Endothelial cell of umbilical vein (primary cell): ENCODE data around the gene SIPA1. TPM values are rescaled to one million over a fixed set of nuclear protein-coding genes. Genes with fewer than 3 reads are reported as not detected.
A peak's percentile ranks its signal among the peaks of the same experiment; 100 is the strongest.
"Not testable (repeated sequence)": the region's sequence is repeated elsewhere in the genome, so short reads cannot be mapped to it uniquely, and the experiment has no call there.

ENCODE experiments used
- BruUV-seq: library from RNA; stranded (reverse); fragments of 400-500 nt; replicated peaks from 2 replicates; lab custom pipeline; 2021; lab: Mats Ljungman, UMichigan
- CTCF ChIA-PET: fragments of 300-600, 350-600 bp; sonication (Branson Sonifier 250); formaldehyde crosslinking; loops from one replicate; lab custom pipeline; 2021; ENCODE audit warnings: antibody characterized with exemption, inconsistent platforms; lab: Charles Lee
- POLR2A ChIA-PET: fragments of 300-600, 350-600 bp; sonication (Branson Sonifier 250); formaldehyde crosslinking; loops from one replicate; lab custom pipeline; 2021; ENCODE audit warnings: antibody characterized with exemption, inconsistent platforms; lab: Charles Lee
- DNase-seq: peaks from one replicate; pipeline ENCODE4 v3.0.0-alpha.2; 2011; ENCODE audit warnings: low read depth, low spot score
- FAIRE-seq: peaks from 2 replicates; lab custom pipeline; 2011; peaks lifted over from hg19 to GRCh38; lab: Jason Lieb, UNC
- H2AFZ ChIP-seq: 2 replicates; pipeline ENCODE4 v1.6.0; 2012; ENCODE audit warnings: low read depth, low read length, control low read depth, inconsistent platforms
- H3K27ac ChIP-seq: 2 replicates; pipeline ENCODE4 v1.5.1; 2011; ENCODE audit warnings: low read depth, mild to moderate bottlenecking, control low read depth, low read length, moderate library complexity; ENCODE audit not compliant: insufficient read depth
- H3K27me3 ChIP-seq, 2 experiments: 2 replicates each; pipeline versions ENCODE4 v1.6.0 to v1.6.1; 2011; ENCODE audit warnings: low read length in 2 of 2, mixed read lengths in 1 of 2; ENCODE audit not compliant: control insufficient read depth in 2 of 2, insufficient read depth in 2 of 2
- H3K36me3 ChIP-seq, 2 experiments: 2 replicates in 1 of 2; 3 replicates in 1 of 2; pipeline ENCODE4 v1.5.1; 2011; ENCODE audit warnings: low read length in 2 of 2, mild to moderate bottlenecking in 1 of 2, moderate library complexity in 1 of 2; ENCODE audit not compliant: control insufficient read depth in 2 of 2, insufficient read depth in 2 of 2; ENCODE audit errors: extremely low read depth in 1 of 2
- H3K4me1 ChIP-seq: 3 replicates; pipeline ENCODE4 v1.5.1; 2011; ENCODE audit warnings: mild to moderate bottlenecking, low read length; ENCODE audit not compliant: control insufficient read depth, insufficient read depth; ENCODE audit errors: extremely low read depth
- H3K4me2 ChIP-seq: 2 replicates; pipeline ENCODE4 v1.6.1; 2011; ENCODE audit warnings: low read length, control low read depth, mixed read lengths; ENCODE audit not compliant: insufficient read depth
- H3K4me3 ChIP-seq, 3 experiments: fragments of 200-600 bp in 1 of 3; sonication (generic), shearing (Covaris generic) in 1 of 3; replicated peaks in 1 of 3; 2 replicates each; pipeline ENCODE4 v1.5.1; 2011 to 2016; ENCODE audit warnings: control low read depth in 3 of 3, low read length in 3 of 3, mild to moderate bottlenecking in 2 of 3, inconsistent platforms in 1 of 3, low read depth in 1 of 3, moderate library complexity in 1 of 3; ENCODE audit not compliant: insufficient read depth in 1 of 3
- H3K79me2 ChIP-seq: 2 replicates; pipeline ENCODE4 v1.6.0; 2012; ENCODE audit warnings: low read length, inconsistent platforms; ENCODE audit not compliant: control insufficient read depth, insufficient read depth
- H3K9ac ChIP-seq: replicated peaks from 2 replicates; pipeline ENCODE3; 2011; ENCODE audit warnings: low read length, control low read depth; ENCODE audit not compliant: insufficient read depth; ENCODE audit errors: extremely low read depth
- H3K9me1 ChIP-seq: replicated peaks from 3 replicates; pipeline ENCODE4 v1.6.0; 2011; ENCODE audit warnings: mild to moderate bottlenecking, low read length; ENCODE audit not compliant: control insufficient read depth, insufficient read depth; ENCODE audit errors: extremely low read depth
- H3K9me3 ChIP-seq: replicated peaks from 2 replicates; pipeline ENCODE4 v1.5.1; 2012; ENCODE audit warnings: low read length, inconsistent platforms; ENCODE audit not compliant: control insufficient read depth, insufficient read depth
- H4K20me1 ChIP-seq: replicated peaks from 2 replicates; pipeline ENCODE3; 2011; ENCODE audit warnings: mild to moderate bottlenecking, low read length; ENCODE audit not compliant: control insufficient read depth, insufficient read depth; ENCODE audit errors: extremely low read depth
- EZH2 ChIP-seq: IDR thresholded peaks from 2 replicates; pipeline ENCODE4 v1.6.1; 2012; ENCODE audit warnings: borderline replicate concordance, low read depth, mild to moderate bottlenecking, moderate library complexity, low read length, inconsistent platforms; ENCODE audit not compliant: severe bottlenecking
- MYC ChIP-seq: IDR thresholded peaks from one replicate; pipeline ENCODE4 v1.6.1; 2011; ENCODE audit warnings: mild to moderate bottlenecking, low read depth, low read length
- POLR2A ChIP-seq: IDR thresholded peaks from 2 replicates; pipeline ENCODE4 v1.6.1; 2012; ENCODE audit warnings: low read depth, mild to moderate bottlenecking, control low read depth, low read length
- dilution Hi-C: fragments of 300-500 bp; cut with MboI; formaldehyde crosslinking; loops from one replicate; pipeline ENCODE4 v1.15.0; 2019; ENCODE audit warnings: low sequenced_read_pairs; ENCODE audit not compliant: extremely low pct_ligation_motif_present
- intact Hi-C: fragments of 100-400 bp; cut with micrococcal nuclease; formaldehyde crosslinking; loops from one replicate; pipeline ENCODE4 v1.10.0; 2022
- polyA plus RNA-seq, 4 experiments: library from polyadenylated mRNA; depleted of rRNA in 3 of 4; stranded (reverse) in 3 of 4; unstranded in 1 of 4; fragments of >200 nt; gene quantifications; 2 replicates each; pipeline versions ENCODE4 v1.2.1 to v1.2.3, GENCODE V29; 2011 to 2012; ENCODE audit warnings: missing spikeins in 1 of 4
- total RNA-seq: library from RNA; stranded (reverse); gene quantifications from 2 replicates; pipeline ENCODE4 v1.2.3, GENCODE V29; 2021

Gene SIPA1
- total and polyA plus RNA-seq, 2 donors (not counting 3 experiments of a cell fraction or from before 2014, with no cell fraction given) = 67.5 to 119 TPM

DNA sequence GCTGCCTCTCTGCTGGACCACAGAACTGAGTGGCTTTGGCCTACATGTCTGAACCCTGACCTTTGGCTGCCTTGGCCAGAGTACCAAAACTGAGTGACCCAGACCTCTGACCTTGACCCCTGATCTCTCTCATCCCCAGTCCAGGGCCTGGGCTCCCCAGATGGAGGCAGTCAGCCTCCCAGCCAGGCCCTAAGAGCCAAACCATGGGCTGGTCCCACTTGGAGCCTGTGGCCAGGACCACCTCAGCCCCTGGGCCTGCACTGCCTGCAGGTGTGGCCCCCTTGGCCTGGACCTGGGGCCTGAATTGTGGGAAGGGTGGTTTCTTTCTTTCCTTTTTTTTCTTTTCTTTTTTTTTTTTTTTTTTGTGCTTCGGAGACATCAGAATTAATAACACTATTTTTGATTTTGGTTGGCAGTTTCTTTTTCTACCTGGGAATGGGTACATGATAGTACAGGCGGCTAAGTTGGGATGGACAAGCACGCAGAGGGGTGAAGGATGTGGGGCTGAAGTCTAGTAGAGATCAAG, 806 bp upstream of the SIPA1 start:
- DNase-seq = no peak
- Histone ChIP-seq H3K9ac (no peak overlapping the region), H3K36me3 (peaks cover 6 to 32% of the 10 kb centered on the region in 2 experiments), H3K9me3 (no peaks in the 10 kb centered on the region), H4K20me1 (no peaks in the 10 kb centered on the region), H3K4me3 (no peak overlapping the region), H3K79me2 (peaks cover 16% of the 10 kb centered on the region), H2AFZ (no peak overlapping the region), H3K27me3 (no peaks in the 10 kb centered on the region), H3K4me2 (no peak overlapping the region), H3K27ac (no peak overlapping the region), H3K4me1 (peaks cover 35% of the 10 kb centered on the region), H3K9me1 (no peaks in the 10 kb centered on the region)
- ChIA-PET CTCF (interaction anchor here (1.0 to 2.3 kb wide), 16 partner anchors 9 to 385 kb away, joined by 3 to 44 read pairs (median 8); partner anchors contain the start of genes MUS81 and RELA), POLR2A (interaction anchor here (0.8 to 1.1 kb wide), 6 partner anchors 9 to 75 kb away, joined by 3 to 9 read pairs (median 4); partner anchors contain the start of genes KAT5 and RELA)
- intact Hi-C loops = loop anchor here (1.0 to 5.0 kb wide), 2 partner anchors 15 to 350 kb away; no protein-coding TSS in a partner anchor
- no peak for FAIRE-seq
- TF ChIP-seq POLR2A = no peak
- TF ChIP-seq EZH2 = no peak
- TF ChIP-seq MYC = no peak
- TSS peak; percentile 4 for BruUV-seq
- dilution Hi-C loops = no loop called here

DNA sequence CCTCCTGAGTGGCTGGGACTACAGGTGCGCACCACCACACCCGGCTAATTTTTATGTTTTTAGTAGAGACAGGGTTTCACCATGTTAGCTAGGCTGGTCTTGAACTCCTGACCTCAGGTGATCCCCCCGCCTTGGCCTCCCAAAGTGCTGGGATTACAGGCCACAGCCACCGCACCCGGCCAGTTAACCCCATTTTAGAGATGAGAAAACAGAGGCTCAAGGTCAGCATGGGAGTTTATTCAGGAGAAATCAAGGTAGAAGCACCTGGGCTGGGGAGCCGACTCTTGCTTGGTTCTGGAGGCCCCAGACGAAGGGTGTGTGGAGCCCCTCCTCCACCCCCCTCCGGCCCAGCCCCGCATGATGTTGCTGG, 1.3 kb downstream of the SIPA1 start:
- H3K9me3 ChIP-seq, H3K9ac ChIP-seq, DNase-seq, H4K20me1 ChIP-seq, FAIRE-seq, H3K27ac ChIP-seq, H2AFZ ChIP-seq, H3K4me3 ChIP-seq, BruUV-seq, dilution Hi-C loops, H3K9me1 ChIP-seq, H3K27me3 ChIP-seq: not testable (repeated sequence)
- intact Hi-C loops = loop anchor here (5.0 kb wide), 1 partner anchor 348 kb away; no protein-coding TSS in a partner anchor
- POLR2A ChIA-PET = interaction anchor here (1.7 kb wide), 1 partner anchor 14 kb away, joined by 5 read pairs; no protein-coding TSS in a partner anchor
- H3K4me1 ChIP-seq = peaks cover 48% of the 10 kb centered on the region
- peak overlapping the region; percentile 74 for H3K4me2 ChIP-seq
- peaks cover 6 to 28% of the 10 kb centered on the region in 2 experiments for H3K36me3 ChIP-seq
- CTCF ChIA-PET = interaction anchor here (0.8 to 2.3 kb wide), 4 partner anchors 13 to 221 kb away, joined by 3 to 44 read pairs (median 17); partner anchors contain the start of gene MUS81
- peaks cover 16% of the 10 kb centered on the region for H3K79me2 ChIP-seq
